K562 (cell line): ENCODE data around the gene GPR108. TPM values are rescaled to one million over a fixed set of nuclear protein-coding genes. Genes with fewer than 3 reads are reported as not detected.
A peak's percentile ranks its signal among the peaks of the same experiment; 100 is the strongest.

Source experiments
- BCLAF1 ChIP-seq, 2 experiments: fragments of 450-650 bp in 1 of 2; IDR thresholded peaks; 2 replicates each; pipeline ENCODE4 v1.6.1; 2011 to 2017; ENCODE audit warnings: low read depth in 2 of 2, antibody characterized with exemption in 1 of 2, borderline replicate concordance in 1 of 2, low read length in 1 of 2, mild to moderate bottlenecking in 1 of 2, mixed read lengths in 1 of 2; ENCODE audit not compliant: control insufficient read depth in 1 of 2
- CHD2 ChIP-seq: IDR thresholded peaks from 2 replicates; pipeline ENCODE4 v1.6.1; 2011; ENCODE audit warnings: low read depth, low read length
- EZH2 ChIP-seq: IDR thresholded peaks from 2 replicates; pipeline ENCODE4 v1.6.1; 2012; ENCODE audit warnings: low read depth, mild to moderate bottlenecking, inconsistent platforms, low read length, borderline replicate concordance
- FIP1L1 ChIP-seq: fragments of 200-400 bp; formaldehyde crosslinking; IDR thresholded peaks from 2 replicates; pipeline ENCODE4 v1.6.1; 2018; ENCODE audit warnings: mild to moderate bottlenecking, low read depth, low read length; ENCODE audit not compliant: poor library complexity, severe bottlenecking
- FOXA3 ChIP-seq, 2 experiments: fragments of 450-650 bp in 1 of 2; sonication (generic) in 1 of 2; formaldehyde crosslinking; IDR thresholded peaks in 1 of 2; conservative IDR thresholded peaks in 1 of 2; 2 replicates each; pipeline versions ENCODE4 v1.4.0 to v1.8.0; 2020 to 2022; ENCODE audit warnings: mild to moderate bottlenecking in 2 of 2, missing genetic modification reagents in 1 of 2
- FOXK1 ChIP-seq: sonication (generic); formaldehyde crosslinking; IDR thresholded peaks from 2 replicates; pipeline ENCODE4 v1.8.0; 2022; ENCODE audit warnings: missing genetic modification reagents, mild to moderate bottlenecking, borderline replicate concordance
- KAT7 ChIP-seq: sonication (generic); formaldehyde crosslinking; IDR thresholded peaks from 2 replicates; pipeline ENCODE4 v1.8.0; 2022; ENCODE audit warnings: missing genetic modification reagents, mild to moderate bottlenecking, borderline replicate concordance
- MLX ChIP-seq, 2 experiments: fragments of 450-650 bp in 1 of 2; sonication (generic) in 1 of 2; formaldehyde crosslinking; conservative IDR thresholded peaks; 2 replicates each; pipeline versions ENCODE4 v1.4.0 to v1.8.1; 2020 to 2022; ENCODE audit warnings: mild to moderate bottlenecking in 1 of 2, missing genetic modification reagents in 1 of 2
- NCOA1 ChIP-seq: fragments of 450-650 bp; IDR thresholded peaks from 2 replicates; pipeline ENCODE4 v1.6.1; 2016; ENCODE audit warnings: low read depth
- PURB ChIP-seq: sonication (generic); formaldehyde crosslinking; IDR thresholded peaks from 2 replicates; pipeline ENCODE4 v1.9.0; 2021; ENCODE audit warnings: low read depth, mild to moderate bottlenecking, missing genetic modification reagents
- SMAD1 ChIP-seq: fragments of 150-350 bp; IDR thresholded peaks from 2 replicates; pipeline ENCODE4 v1.6.1; 2014; ENCODE audit warnings: low read length, low read depth; ENCODE audit not compliant: partially characterized antibody
- TOE1 ChIP-seq, 2 experiments: fragments of 450-650 bp in 1 of 2; sonication (generic) in 1 of 2; formaldehyde crosslinking in 1 of 2; IDR thresholded peaks; 2 replicates each; pipeline versions ENCODE4 v1.7.1 to v1.8.0; 2016 to 2022; ENCODE audit warnings: borderline replicate concordance in 2 of 2, mild to moderate bottlenecking in 2 of 2, antibody characterized with exemption in 1 of 2, inconsistent platforms in 1 of 2, low read depth in 1 of 2, missing genetic modification reagents in 1 of 2, moderate library complexity in 1 of 2
- ZNF778 ChIP-seq: fragments of 450-650 bp; formaldehyde crosslinking; IDR thresholded peaks from 2 replicates; pipeline ENCODE4 v1.4.0; 2020; ENCODE audit warnings: mild to moderate bottlenecking, moderate library complexity
- ZNF780A ChIP-seq: fragments of 250-450 bp; sonication (Bioruptor Pico); IDR thresholded peaks from 2 replicates; pipeline ENCODE4 v1.5.0; 2021; ENCODE audit warnings: mild to moderate bottlenecking
- polyA plus RNA-seq, 8 experiments: library from polyadenylated mRNA; depleted of rRNA in 4 of 8; stranded (reverse) in 5 of 8; unstranded in 3 of 8; fragments of >200 nt; fragmentation: Nextera tagmentation in 2 of 8; fragmentation: Illumina TruSeq in 1 of 8; extraction: Ambion mirVana in 2 of 8; extraction: Trizol in 1 of 8; gene quantifications; 2 replicates each; pipeline versions ENCODE4 v1.2.1 to v1.2.3, GENCODE V29; 2011 to 2014; ENCODE audit warnings: inconsistent platforms in 1 of 8, missing spikeins in 1 of 8
- total RNA-seq, 7 experiments: library from RNA; depleted of rRNA in 6 of 7; stranded (reverse); fragments of >200 nt in 6 of 7; fragmentation: Illumina TruSeq in 2 of 7; extraction: Trizol in 2 of 7; gene quantifications; 2 replicates each; pipeline versions ENCODE4 v1.2.1 to v1.2.3, GENCODE V29; 2011 to 2021; ENCODE audit warnings: low replicate concordance in 1 of 7
- TF ChIP-seq, protein P1 (sequence below): sonication (generic); formaldehyde crosslinking; IDR thresholded peaks from 2 replicates; pipeline ENCODE4 v1.8.1; 2023; ENCODE audit warnings: mild to moderate bottlenecking, missing genetic modification reagents, moderate library complexity
- TF ChIP-seq, protein P2 (sequence below): fragments of 450-650 bp; IDR thresholded peaks from one replicate; pipeline ENCODE4 v1.6.1; 2018; ENCODE audit warnings: mild to moderate bottlenecking, moderate library complexity; ENCODE audit not compliant: partially characterized antibody

The GPR108 gene
- total and polyA plus RNA-seq, 9 of the 15 experiments (the other 6 are each of a cell fraction or from before 2014, with no cell fraction given) = 2.4 to 33.2 (median 24.4) TPM

- TF ChIP-seq MLX (CRISPR knock-in tag; conservative IDR thresholded peaks at IDR 0.05) (no peak), CHD2 (peak; percentile 60), TOE1 (IDR thresholded peaks at IDR 0.05; ENCODE audit: borderline replicate concordance) (no peak), TOE1 (CRISPR knock-in tag; IDR thresholded peaks at IDR 0.05; ENCODE audit: borderline replicate concordance, low read depth) (no peak), FOXA3 (CRISPR knock-in tag; conservative IDR thresholded peaks at IDR 0.05 in 1 of 2, IDR thresholded peaks at IDR 0.05 in 1 of 2) (no peak), ZNF778 (CRISPR knock-in tag) (no peak), EZH2 (no peak), FOXK1 (no peak), SMAD1 (no peak), NCOA1 (no peak), PURB (CRISPR knock-in tag) (no peak), FIP1L1 (no peak), BCLAF1 (IDR thresholded peaks at IDR 0.05; ENCODE audit: borderline replicate concordance in 1 of 2, control insufficient read depth in 1 of 2, low read depth in 2 of 2, low read length in 1 of 2) (no peak), KAT7 (CRISPR knock-in tag) (no peak), ZNF780A (no peak)
- TF ChIP-seq, protein P1, sequence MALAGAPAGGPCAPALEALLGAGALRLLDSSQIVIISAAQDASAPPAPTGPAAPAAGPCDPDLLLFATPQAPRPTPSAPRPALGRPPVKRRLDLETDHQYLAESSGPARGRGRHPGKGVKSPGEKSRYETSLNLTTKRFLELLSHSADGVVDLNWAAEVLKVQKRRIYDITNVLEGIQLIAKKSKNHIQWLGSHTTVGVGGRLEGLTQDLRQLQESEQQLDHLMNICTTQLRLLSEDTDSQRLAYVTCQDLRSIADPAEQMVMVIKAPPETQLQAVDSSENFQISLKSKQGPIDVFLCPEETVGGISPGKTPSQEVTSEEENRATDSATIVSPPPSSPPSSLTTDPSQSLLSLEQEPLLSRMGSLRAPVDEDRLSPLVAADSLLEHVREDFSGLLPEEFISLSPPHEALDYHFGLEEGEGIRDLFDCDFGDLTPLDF = no peak
- TF ChIP-seq, protein P2, sequence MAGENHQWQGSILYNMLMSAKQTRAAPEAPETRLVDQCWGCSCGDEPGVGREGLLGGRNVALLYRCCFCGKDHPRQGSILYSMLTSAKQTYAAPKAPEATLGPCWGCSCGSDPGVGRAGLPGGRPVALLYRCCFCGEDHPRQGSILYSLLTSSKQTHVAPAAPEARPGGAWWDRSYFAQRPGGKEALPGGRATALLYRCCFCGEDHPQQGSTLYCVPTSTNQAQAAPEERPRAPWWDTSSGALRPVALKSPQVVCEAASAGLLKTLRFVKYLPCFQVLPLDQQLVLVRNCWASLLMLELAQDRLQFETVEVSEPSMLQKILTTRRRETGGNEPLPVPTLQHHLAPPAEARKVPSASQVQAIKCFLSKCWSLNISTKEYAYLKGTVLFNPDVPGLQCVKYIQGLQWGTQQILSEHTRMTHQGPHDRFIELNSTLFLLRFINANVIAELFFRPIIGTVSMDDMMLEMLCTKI = no peak
Measured at GRCh38 chr19:6693056-6693471, 44.3 kb downstream of the GPR108 start (continued).
